ENCODE measurements around the gene NELFA.

Gene NELFA

GRCh38 chr4:2008921-2009650 is at the start of gene NELFA:
Gene NELFA (minus strand): TSS chr4:2008974. CDS start chr4:2008959, 15 bp downstream.
- peak; percentile 92 for DNase-seq

GRCh38 chr4:2057382-2058065 is 48.8 kb upstream of the NELFA start:
- DNase-seq, result no peak

- no peak for DNase-seq
These were observed 45.4 kb upstream of the NELFA start for GRCh38 chr4:2054217-2054616.

GRCh38 chr4:2051086-2051485 is 42.3 kb upstream of the NELFA start:
- no peak for DNase-seq

GRCh38 chr4:2049811-2050210 is 41.0 kb upstream of the NELFA start:
- no peak for DNase-seq

DNA sequence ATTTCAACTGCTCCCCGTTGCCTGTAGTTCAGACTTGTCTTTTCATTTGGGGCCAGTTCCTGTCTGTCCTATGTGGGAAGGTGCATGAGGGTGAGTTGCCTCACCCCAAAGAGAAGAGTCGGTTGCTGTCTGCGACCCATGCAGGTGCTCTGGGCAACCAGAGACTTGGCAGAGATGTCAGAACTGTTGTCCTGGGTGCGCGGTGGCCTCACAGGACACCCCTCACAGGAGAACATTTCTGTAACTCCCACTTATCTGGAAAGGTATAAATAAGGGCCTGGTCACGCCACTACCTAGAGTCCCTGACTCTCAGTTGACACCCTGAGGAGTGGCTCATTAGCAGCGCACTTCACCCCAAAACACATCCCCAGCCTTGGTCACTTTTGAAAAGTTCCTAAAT is 40.6 kb upstream of the NELFA start:
- DNase-seq, result no peak

DNA sequence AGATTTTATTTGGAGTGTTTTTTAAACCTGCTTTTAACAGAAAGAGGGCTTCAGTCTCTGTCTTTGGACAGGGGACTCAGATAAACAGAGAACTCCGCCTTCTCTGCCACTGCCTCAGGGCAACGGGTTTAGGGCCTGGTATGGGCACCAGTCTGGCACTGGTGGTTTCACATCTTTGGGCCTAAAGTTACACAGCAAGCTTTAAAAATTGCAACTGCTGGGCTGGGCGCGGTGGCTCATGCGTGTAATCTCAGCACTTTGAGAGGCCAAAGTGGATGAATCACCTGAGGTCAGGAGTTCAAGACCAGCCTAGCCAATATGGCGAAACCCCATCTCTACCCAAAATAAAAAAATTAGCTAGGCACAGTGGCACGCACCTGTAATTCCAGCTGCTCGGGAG is 40.1 kb upstream of the NELFA start:
- DNase-seq, result no peak

GRCh38 chr4:2047781-2048581 is 39.2 kb upstream of the NELFA start:
- no peak for DNase-seq

GRCh38 chr4:2047031-2047660 is 38.4 kb upstream of the NELFA start:
- DNase-seq, result no peak

DNA sequence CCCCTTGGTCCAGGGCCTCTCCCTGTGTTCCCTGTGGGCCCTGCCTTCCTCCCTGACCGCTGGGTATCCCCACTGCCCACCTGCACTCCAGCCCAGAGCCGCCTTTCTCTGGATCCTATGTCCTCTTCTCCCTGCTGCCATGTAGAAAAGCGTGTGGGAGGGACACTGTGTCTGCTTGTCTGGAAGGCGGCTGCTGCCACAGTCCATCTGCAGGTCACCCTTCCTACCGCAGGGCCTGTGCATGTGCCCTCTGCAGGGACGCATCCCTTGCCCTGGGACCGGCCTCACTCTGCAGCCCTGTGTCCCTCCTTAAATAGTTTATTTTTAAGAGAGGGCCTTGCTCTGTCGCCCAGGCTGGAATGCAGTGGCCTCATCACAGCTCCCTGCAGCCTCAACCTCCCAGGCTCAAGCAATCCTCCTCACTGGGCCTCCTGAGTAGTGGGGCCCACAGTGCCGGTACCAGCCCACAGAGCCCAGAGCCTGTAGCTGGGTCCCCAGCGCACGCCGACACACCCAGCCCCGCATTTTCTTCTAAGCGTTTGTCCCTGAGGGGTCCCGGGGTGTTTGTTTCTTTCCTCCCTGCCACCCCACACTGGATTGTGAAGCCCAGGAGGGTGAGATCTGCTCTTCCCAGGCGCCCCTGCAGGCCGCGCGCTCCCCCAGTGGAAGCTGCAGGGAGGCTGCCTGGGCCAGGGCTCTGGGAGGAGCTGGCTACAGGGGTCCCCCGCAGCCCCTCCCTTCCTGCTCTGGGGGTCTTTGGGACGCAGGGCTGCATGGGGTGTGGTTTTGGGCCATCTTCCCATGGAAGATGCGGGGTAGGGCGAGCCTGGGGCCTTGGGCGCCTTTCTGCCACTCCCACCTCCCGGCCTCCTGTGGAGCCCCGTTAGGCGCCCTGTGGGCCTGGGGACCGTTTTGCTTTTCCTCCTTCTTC is 37.5 kb upstream of the NELFA start:
- no peak for DNase-seq

GRCh38 chr4:2045518-2045951 is 36.8 kb upstream of the NELFA start:
- no peak for DNase-seq

GRCh38 chr4:2044542-2045517 is 36.1 kb upstream of the NELFA start:
- no peak for DNase-seq

DNA sequence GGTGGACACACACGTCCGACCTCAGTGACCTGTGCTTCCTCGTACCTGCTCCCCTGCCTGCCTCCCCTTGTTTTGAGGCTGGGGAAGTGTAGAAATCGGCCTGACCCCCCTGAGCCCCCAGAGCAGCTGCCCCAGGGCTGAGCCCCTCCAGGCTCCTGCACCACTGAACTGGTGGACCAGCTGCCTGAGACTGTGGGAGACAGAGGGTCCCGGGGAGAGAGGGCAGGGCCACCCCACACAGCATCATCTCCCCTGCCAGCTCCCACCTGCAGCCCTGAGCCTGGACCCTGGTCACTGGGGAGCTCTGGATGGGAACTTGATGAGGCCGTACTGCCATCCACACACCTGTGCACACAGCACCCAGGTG is 35.3 kb upstream of the NELFA start:
- no peak for DNase-seq

GRCh38 chr4:2043396-2044118 is 34.8 kb upstream of the NELFA start:
- DNase-seq, result no peak

DNA sequence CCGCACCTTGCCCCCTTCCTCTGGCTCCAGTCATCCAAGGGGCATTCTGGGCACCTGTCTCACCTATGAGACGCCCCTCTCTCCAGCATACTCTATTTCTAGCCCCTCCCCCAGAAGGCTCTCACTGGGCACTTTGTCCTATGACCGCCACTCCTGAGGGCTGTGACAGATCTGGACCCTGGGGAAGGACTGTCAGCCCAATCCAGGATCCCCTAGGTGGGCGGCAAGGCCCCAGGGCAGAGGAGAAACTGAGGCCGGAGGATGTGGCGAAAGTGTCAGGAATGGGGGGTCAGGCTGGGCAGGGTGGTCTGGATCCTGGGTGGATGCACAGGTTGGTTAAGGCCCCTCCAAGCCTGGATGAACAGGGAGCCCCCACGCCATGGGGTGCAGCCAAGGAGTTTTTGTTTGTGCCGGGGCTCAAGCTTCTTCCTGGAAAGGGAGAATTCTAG is 34.2 kb upstream of the NELFA start:
- DNase-seq, result no peak

GRCh38 chr4:2042204-2042946 is 33.6 kb upstream of the NELFA start:
- peak; percentile 15 for DNase-seq

GRCh38 chr4:2041239-2042130 is 32.7 kb upstream of the NELFA start:
- DNase-seq, result peak; percentile 74
